HG03097 (cell line): Measurements from ENCODE around the gene VAV2.
"Not testable (repeated sequence)": the region's sequence is repeated elsewhere in the genome, so short reads cannot be mapped to it uniquely, and the experiment has no call there.

Source experiments
- ATAC-seq: cut with Tn5 transposase; IDR thresholded peaks from one replicate; pipeline ENCODE4 v1.9.1; 2021; ENCODE audit not compliant: unreplicated experiment, low FRiP score

Gene VAV2

DNA sequence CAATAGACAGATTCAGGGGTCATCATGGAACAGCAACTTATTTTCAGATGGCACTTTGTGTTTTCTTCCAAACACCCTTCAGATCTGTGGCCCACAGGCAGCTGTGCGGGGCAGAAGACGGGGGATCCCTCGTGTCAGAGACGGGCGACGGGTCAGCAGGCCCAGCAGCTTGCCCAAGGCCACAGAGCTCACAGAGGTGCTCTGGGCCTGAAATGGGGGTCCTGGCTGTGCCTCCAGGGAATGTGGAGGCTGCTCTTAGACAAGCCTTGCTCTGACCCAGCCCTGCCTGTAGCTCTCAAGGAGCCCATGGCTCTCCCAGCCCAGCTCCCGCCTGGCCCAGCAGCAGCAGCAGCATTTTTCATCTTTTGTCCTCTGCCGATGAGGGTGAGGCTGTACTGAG lies 213.0 kb downstream of the VAV2 start:
- no peak for ATAC-seq

GRCh38 chr9:133778336-133779013 lies 213.6 kb downstream of the VAV2 start:
- no peak for ATAC-seq

DNA sequence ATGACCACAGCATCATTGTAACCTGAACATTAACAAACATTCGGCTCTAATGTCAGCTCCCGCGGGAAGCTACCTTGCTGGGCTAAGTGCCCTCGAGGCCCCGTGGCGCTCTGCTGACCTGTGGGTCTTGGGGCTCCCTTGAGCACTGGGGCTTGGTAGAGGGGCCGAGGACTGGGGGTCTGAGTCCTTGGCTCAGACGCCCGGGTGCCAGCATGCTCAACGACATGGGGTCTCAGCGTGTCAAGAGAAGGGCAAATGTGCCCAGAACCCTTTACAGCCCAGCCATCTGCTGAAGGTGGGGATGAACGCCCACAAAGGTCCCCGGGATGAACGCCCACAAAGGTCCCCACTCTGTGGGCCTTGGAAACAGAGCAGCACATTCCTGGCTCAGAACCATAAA lies 214.3 kb downstream of the VAV2 start:
- ATAC-seq: no peak

GRCh38 chr9:133777068-133777791 lies 214.9 kb downstream of the VAV2 start:
- no peak for ATAC-seq

GRCh38 chr9:133775951-133776905 lies 215.9 kb downstream of the VAV2 start:
- ATAC-seq: no peak

DNA sequence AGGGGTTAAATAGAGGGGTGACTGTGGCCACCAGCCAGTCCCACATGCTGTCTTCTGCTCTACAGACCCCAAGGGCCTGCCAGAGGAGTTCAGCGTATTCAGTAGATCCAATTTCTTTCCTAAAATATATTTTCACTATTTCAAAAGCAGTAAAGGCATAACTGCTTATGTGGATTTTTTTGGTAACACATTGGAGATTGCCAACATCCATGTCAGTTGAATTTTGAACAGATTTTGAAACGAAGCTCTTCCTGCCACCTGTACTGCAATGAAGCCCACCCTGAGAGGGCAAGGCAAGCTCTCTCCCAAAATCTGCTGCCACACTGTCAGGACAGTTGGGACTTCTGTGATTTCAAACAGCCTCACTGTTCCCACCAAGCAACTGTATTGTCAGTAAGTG lies 216.8 kb downstream of the VAV2 start:
- ATAC-seq: no peak

GRCh38 chr9:133774799-133775198 lies 217.3 kb downstream of the VAV2 start:
- no peak for ATAC-seq

DNA sequence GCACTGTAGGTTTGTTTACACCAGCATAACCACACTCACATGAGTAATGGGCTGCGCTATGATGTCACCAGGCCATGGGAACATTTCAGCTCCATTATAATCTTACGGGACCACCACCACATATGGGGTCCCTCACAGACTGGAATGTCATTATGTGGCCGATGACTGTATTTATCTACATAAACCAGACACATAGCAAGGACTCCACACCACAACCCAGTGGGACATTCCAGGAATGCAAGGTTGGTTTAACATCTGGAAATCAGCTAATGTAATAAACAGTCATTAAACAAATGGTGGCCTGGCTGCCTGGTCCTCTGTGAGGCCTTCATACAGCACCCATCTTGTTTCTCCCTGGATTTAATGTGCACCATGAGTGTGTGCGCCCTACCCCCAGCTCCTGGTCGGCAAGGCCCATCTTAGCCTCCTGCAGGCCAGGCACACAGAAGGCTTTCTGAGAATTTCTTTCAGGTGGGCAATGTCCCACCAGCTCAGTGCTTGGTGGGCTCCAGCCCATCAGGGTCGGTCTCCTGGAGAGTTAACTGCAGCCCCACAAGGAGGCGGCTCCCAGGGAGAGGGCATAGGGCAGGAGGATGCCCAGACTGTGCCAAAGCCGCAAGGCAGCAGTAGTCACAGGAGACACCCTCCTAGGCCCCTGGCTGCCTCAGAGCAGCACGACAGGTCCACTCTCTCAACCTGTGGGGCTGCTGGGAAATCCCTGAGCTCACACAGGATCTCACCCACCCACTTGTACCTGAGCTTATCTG lies 218.1 kb downstream of the VAV2 start:
- no peak for ATAC-seq

DNA sequence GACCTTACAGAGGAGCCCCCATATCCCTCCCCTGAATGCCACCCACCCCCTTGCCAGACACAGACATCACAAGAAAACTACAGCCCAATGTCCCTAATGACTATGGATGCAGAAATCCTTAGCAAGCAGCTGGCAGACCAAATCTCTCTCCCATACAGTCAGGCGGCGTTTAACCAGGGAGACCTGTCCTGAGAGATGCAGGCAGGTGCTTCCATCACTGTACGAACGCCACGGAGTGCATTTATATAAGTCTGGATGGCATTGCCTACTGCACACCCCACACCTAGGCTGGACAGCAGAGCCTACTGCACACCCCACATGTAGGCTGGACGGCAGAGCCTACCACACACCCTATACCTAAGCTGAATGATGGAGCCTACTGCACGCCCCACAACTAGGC lies 219.5 kb downstream of the VAV2 start:
- ATAC-seq: no peak

- no peak for ATAC-seq
Measured at GRCh38 chr9:133771486-133772482, 220.3 kb downstream of the VAV2 start.

DNA sequence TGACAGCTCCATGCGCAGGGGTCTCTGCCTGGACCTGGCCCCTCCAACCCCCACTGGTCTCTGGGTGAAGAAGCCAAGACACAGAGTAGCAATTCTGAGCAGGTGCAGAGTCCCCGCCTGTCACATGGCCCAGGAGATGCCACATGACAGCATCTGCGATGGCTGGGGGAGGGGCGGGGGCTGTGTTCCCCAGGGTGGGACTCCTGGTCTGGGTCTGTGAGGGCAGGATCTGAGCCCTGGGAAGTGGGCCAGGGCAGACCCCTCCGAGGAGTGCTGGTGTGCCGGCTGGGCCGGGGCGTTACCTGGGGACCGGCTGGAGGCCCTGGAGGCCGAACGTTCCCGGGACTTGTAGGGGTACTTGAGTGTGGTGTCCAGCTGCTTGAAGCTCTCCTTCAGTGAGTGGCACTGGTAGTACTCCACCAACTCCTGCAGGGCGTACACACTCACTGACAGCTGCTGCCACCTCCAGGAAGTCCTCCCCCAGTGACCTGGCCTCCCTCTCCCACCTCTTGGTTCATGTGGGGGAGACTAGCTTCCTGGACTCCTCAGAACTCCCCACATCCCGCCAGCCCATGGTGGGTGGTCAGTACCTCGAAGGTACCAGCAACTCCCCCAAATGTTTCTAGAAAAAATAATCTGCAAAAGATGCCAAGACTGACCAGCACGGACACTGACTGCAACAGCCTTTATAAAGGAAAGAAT lies 221.9 kb downstream of the VAV2 start:
- ATAC-seq: no peak

DNA sequence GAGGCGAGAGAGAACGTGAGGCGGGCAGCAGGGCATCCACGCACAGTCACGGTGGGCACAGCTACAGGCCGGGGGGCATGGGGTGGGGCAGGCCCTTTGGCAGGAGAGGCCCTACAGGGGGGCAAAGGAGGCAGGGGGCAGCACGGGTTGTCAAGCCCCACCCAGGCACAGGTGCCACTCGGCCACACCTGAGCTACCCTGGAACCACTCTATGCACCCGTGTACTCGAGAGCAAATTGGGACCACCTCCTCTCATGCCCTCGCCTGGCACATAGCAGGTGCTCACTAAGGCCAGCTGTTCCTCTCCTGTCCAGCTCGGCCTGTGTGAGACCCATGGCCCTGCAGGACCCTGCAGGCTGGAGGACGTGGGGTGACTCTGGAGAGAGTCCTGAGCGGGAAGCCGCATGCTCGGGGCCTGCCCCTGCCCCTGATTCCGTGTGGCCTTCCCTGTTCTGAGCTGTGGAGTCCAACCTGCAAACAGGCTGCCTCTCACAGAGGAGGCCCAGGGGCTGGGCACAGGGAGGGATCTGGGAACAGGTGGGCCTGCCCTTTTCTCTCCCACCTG lies 222.5 kb downstream of the VAV2 start:
- ATAC-seq: no peak

DNA sequence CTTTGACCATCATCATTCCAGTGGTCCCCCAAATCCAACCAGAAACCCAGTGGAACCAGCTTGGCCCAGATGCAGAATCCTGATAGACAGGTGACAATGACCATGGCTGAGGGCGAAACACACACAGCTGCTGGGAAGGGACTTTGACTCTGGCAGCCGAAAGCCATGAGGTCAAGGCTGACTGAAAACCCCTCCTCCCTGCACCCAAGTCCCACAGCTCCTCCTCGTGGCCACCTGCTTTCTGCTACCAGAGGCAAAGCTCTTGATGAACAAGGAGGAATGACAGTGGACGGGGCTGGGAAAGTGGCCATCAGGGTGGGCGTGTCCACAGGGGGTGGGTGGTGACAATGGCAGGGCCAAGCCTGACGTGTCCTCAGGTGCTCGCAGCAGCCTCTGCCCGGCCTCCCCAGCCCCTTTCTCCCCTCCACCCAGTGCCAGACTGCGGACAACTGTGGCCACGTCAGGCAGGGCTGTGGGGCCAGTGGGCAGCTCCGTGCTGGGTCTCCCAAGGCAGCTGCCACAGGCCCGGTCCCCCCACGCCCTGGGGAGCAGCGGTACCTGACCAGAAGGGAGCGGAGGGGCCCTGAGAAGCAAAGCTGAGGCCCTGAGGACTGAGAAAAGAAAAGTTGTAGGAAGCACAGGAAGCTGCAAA lies 223.1 kb downstream of the VAV2 start:
- ATAC-seq: no peak

DNA sequence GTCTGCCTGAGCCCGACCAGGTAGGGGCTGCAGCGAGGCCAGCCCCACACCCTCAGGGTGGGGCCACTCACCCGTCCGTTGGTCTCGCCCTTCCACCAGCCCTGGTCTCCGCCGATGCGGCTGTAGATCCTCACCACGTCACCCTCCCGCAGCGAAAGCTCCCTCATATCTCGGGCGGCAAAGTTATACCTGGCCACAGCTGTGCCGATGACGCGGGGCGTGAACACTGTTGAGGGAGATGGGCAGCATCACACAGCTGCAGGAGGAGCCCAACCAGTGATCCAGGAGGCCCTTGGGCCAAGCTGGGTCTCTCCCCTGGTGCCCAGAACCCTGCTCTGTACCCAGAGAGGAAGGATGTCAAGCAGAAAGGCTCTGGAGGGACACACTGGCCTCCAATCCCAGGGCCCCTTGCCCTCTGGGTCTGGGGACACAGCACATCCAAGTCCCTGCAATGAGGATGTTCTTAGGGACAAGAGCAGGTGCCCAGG lies 223.7 kb downstream of the VAV2 start:
- ATAC-seq: no peak

- ATAC-seq: no peak
Measured at GRCh38 chr9:133767625-133768024, 224.5 kb downstream of the VAV2 start.

DNA sequence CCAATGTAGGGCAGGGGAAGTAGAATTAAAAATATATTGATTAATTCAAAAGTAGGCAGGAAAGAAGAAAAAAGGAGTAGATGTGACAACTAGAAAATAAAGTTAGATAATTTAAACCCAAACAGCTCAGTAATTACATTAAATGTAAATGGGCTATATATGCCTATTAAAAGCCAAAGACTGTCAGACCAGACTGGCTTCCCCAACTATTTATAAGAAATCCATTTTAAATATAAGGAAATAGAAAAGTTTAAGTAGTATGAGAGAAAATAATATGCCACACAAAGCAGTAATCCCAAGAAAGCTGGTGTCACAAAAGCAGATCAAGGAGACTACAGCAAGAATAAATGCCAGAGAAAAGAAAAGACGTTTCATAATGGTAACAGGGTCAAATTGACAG lies 225.1 kb downstream of the VAV2 start:
- no peak for ATAC-seq

DNA sequence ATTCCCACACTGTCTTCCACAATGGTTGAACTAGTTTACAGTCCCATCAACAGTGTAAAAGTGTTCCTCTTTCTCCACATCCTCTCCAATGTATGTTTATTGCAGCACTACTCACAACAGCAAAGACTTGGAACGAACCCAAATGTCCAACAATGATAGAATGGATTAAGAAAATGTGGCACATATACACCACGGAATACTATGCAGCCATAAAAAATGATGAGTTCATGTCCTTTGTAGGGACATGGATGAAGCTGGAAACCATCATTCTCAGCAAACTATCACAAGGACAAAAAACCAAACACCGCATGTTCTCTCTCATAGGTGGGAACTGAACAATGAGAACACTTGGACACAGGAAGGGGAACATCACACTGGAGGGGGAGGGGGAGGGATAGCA lies 225.9 kb downstream of the VAV2 start:
- ATAC-seq: not testable (repeated sequence)
